NCI-H774 (cell line): ENCODE data around the gene APRT.
"Not testable (repeated sequence)": the region's sequence is repeated elsewhere in the genome, so short reads cannot be mapped to it uniquely, and the experiment has no call there.

Experiments
- DNase-seq: peaks from one replicate; lab custom pipeline; 2025; lab: John Stamatoyannopoulos, UW

Gene APRT

DNA sequence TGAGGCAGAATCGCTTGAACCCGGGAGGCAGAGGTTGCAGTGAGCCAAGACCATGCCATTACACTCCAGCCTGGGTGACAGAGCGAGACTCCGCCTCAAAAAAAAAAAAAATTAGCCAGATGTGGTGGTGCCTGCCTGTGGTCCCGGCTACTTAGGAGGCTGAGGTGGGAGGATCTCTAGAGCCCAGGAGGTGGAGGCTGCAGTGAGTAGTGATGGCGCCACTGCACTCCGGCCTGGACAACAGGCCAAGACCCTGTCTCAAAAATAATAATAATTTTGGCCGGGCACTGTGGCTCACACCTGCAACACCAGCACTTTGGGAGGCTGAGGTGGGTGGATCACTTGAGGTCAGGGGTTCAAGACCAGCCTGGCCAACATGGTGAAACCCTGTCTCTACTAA lies 23.0 kb downstream of the APRT start:
- not testable (repeated sequence) for DNase-seq

GRCh38 chr16:88787579-88788314 lies 24.0 kb downstream of the APRT start:
- no peak for DNase-seq

GRCh38 chr16:88785106-88785924 lies 26.4 kb downstream of the APRT start, which contains the start of gene PIEZO1:
PIEZO1 (minus strand) TSS chr16:88785220; CDS start chr16:88784964, 256 bp downstream.
- no peak for DNase-seq

DNA sequence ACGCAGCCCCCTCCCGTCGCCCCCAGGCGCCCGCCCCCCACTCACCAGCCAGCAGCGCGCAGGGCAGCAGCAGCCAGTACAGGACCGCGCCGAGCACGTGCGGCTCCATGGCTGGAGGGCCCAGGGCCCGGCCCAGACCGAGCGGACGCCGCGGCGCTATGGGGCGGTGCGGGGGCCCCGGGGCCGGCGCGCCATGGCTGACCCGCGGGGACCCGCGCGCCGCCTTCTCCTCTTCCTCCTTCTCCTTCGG lies 26.9 kb downstream of the APRT start:
- no peak for DNase-seq

DNA sequence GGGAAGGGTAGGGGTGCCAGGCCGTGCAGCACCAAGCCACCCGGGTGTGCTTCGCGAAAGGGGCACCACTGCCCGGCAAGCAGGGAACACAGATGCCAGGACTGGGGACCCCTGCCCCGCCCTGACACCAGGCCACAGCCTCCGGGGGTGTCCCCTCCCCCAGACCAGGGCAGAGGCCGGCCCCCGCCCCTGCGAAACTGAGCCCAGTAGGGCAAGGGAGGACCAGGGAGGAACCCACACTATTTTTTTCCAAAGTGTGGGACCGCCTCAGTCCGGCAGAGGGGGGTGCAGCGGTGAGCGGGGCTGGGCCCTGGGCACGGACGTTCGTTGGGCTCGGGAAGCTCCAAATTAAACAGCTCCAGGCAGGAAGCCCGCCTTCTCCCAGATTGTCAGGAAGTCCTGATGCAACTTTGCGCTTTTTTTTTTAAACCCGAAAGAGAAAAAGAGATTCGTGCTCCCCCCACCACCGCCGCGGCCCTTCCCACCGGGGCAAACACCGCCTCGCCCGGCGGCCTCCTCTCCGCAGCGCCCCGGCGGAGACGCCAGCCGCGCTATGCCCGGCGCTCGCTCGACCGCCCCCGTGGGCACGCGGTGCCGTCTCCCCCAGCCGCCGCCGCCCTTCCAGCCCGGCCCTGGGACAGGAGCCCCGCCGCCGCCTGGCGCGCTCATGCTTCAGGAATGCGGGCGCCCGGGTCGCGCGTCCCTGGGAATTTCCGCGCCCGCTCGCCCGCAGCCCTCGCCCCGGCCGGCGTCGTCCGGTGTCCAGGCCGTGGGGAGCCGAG lies 27.5 kb downstream of the APRT start:
- no peak for DNase-seq

GRCh38 chr16:88783391-88784073 lies 28.2 kb downstream of the APRT start:
- no peak for DNase-seq

GRCh38 chr16:88782454-88783390 lies 29.0 kb downstream of the APRT start:
- DNase-seq, result no peak

- DNase-seq, result no peak
These were observed 30.3 kb downstream of the APRT start for GRCh38 chr16:88781140-88782077.

- DNase-seq, result no peak
These were observed 31.3 kb downstream of the APRT start for GRCh38 chr16:88780142-88781062.

DNA sequence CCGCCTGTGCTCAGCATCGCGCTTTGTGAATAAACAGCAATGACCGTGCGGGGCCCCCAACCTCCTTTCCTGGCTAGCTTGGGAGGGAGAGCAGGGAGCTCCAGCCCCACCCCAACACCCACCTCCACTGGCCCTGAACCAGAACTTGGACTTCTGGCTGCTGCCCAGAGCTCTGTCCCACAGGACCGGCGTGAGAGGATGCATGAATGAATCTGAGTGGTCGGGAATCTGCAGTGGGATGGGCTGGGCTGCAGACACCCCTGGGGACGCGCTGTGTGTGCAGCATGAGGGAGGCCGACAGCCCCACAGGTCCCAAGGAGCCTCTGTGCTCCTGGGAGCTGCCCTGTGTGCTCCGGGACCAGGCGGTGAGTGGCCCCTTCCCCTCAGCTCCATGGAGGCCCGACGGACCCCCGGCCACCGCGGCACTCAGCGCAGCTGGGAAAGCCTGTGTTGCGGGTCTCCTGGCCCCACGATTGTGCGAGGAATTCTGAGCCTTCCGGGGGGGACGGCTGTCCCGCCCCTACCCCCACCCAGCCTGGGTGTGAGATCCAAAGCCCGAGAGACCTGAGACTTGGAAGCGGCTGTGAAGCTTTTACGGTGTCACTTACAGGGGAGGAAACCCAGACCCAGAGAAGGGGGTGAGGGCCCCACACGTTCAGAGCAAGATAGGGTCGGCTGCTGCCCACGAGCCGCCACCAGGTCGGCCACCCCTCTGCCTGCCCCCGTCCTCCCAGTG lies 32.2 kb downstream of the APRT start:
- no peak for DNase-seq

DNA sequence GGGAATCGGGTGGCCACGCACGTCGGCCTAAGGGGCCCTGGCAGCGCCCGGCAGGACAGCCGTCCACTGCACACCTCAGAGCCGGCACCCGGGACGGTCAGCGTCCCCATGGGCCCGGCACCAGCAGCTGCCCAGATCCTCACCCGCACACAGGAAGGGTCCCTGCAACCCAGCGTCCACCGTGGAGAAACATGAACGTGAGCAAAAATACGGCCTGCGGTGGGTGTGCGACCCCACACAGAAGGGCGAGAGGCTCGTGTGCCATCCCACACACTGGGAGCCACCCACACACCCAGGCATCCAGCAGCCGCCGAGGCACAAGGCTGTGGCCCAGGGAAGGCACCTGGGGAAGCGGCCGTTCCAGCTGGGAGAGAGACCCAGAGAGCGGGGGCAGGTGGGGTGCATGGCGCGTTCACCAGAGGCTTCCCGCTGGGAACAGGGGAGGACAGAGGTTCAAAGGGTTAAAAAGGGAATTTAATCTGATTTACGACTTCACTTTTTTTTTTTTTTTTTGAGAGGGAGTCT lies 33.1 kb downstream of the APRT start:
- DNase-seq, result no peak

DNA sequence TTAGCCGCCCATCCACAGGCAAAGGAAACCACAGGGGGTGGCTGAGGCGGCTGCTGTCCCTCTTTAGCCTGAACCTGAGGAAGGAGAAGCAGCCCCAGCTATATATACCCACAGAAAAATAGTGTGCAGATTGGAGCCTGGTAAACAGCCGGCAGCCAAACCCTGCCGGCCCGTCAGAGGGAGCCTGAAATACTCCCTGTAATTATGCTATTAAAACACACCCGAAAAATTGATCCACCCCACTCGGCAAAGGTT lies 33.5 kb downstream of the APRT start:
- DNase-seq, result no peak

- no peak for DNase-seq
These were observed 34.1 kb downstream of the APRT start for GRCh38 chr16:88777471-88778270.

DNA sequence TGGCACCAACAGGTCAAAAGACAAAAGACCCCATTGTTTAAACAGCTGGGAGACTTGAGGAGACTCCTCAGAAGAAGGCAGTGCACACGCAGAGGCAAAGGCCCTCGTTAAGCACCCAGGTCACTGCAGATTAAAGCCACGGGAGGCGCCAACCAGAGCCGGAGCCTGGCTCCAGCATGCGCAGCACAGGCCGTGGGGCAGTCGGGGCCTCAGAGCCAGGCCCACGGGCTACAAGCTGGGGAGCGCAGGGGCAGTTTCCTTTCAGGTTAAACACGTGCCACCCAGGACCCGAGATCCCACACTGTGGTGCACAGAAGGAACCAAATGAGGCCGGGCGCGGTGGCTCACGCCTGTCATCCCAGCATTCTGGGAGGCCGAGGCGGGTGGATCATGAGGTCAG lies 35.9 kb downstream of the APRT start:
- DNase-seq, result no peak

GRCh38 chr16:88774544-88775393 lies 37.0 kb downstream of the APRT start:
- DNase-seq, result no peak

DNA sequence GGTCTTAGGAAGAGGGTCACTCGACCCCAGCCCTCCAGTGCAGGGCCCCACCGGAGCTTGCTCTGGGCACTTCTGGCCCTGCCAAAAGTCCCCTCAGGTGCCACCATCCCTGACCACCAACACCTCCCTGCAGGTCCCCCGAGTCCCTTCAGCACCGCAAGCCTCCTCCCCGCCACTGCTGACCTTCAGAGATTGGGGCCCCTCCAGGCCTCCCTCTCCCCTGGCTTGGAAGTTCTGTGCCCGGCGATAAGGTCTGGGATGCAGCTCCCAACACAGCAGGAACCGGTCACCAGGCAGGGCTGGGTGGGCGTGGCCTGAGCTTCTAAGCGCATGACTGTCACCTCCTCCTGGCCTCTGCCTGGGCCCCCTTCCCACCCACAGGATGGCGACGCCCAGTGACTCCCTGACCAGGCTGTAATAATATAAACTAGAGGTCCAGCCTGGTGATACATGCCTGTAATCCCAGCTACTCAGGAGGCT lies 37.9 kb downstream of the APRT start:
- no peak for DNase-seq
